ENCODE data around the gene SLC22A12.

The SLC22A12 gene

DNA sequence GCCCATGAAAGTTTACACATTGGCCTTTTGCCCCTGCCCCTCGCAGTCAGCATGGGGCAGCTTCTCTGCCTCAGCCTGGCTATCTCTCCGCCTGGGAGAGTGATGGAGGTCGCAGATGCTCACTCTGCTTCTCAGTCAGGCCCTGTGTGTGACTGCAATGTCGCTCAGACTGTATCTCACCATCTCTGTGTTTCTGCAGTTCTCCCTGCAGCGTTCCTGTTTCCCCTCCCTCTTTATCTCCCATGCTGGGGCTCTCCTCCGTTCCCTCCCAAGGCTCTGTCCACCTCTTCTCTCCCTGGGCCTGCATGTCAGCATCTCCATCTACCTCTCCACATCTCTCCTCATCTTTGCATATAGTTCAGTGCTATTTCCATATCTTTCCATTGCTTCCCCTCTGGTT, 38.1 kb downstream of the SLC22A12 start:
- no peak for DNase-seq

DNA sequence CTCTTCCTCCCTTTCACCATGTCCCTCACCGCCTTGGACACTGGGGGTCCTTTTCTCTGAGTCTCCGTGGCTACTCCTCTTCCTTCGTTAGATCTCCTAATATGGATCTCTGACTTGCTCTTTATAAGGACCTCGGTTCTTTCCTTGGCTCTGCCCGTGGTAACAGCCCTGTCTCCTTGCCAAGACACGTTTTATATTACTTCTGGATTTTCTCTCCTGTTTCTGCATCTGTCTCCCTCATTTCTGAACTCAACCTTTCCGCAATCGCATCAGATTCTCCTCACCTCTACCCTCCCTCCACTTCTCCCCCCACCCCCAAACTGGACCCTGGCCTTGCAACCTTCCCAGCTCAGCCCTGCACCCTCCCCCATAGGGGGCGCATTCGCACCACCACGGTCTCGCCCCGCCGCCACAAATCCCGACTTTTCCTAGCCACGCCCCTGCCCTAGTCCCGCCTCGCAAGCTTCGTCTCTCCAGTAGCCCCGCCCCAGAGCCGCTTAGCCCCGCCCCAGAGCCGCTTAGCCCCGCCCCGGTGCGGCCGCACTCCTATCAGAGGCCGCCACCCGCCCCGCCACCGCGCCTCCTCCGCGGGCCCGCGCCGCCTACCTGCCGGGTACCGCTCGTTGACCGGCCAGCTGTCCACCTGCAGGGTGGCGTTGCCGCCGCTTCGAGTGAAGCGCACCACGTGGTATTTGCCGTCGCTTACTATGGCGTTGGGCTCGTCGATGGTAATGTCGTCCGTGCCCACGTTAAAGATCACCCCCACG, 39.0 kb downstream of the SLC22A12 start:
- DNase-seq: no peak

- DNase-seq: no peak
Observed at GRCh38 chr11:64631675-64632074, 40.7 kb downstream of the SLC22A12 start.

DNA sequence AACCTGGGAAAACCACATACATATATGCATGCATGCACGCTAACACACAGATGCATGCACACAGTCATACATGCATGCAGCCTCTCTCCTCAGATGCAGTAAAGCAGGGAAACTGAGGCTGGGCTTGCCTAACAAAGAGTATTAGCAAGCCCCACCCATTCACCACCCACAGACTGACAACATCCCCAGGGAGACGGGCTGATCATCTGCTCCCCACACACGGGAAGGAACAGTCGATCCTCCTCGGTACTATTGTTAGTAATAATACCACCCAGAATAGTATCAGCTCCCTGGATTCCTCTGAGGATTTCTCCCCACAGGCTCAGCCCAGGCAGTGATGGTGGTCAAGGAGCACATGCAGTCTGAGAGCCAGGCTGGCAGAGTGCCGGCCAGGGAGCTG, 41.2 kb downstream of the SLC22A12 start:
- DNase-seq: no peak

DNA sequence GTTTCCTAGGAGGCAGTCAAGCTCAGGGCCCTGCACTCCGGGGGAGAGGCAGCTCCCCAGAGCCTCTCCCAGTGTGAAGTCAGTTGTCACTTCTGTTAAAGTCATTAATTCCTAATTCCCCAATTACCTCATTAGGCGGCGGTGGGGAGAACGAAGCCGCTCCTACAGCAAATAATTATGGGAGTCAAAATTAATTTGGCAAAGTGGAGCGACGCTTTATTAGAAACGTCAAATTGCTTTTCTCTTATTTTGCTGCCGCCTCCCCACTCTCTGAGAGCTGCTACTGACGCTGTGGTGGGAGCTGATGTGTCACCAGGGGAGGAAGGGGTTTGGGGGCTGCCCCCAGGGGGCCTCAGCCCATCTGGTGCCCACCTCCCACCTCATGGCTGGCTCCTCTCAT, 41.6 kb downstream of the SLC22A12 start:
- no peak for DNase-seq

DNA sequence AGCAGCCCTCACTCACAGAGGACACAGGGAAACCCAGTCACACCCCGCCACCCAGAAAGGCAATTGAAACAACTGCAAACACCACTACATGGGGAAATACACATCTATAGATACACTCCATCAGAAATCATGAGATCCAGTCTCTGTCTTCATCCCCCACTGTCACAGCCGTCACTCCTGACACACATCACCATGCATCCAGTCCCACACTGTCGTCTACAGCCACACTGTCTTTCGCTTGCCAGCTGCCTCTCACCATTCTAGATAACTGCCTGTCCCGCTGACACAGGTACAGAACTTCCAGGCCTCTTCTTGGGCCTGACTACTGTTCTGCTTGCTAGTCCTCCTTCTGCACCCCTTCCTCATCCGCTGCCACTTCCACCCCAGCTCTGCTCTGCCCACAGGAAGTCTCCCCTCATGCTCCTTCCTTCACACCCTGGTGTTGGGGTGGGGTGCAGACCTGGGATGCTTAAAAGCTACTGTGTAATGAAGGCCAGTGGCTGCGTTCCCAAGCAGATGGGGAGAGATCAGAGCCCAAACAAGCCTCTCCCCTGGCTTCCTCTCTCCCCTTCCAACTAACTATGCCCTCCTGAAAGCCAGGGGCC, 42.6 kb downstream of the SLC22A12 start:
- no peak for DNase-seq

- DNase-seq: no peak
Observed at GRCh38 chr11:64637334-64638017, 46.5 kb downstream of the SLC22A12 start.

DNA sequence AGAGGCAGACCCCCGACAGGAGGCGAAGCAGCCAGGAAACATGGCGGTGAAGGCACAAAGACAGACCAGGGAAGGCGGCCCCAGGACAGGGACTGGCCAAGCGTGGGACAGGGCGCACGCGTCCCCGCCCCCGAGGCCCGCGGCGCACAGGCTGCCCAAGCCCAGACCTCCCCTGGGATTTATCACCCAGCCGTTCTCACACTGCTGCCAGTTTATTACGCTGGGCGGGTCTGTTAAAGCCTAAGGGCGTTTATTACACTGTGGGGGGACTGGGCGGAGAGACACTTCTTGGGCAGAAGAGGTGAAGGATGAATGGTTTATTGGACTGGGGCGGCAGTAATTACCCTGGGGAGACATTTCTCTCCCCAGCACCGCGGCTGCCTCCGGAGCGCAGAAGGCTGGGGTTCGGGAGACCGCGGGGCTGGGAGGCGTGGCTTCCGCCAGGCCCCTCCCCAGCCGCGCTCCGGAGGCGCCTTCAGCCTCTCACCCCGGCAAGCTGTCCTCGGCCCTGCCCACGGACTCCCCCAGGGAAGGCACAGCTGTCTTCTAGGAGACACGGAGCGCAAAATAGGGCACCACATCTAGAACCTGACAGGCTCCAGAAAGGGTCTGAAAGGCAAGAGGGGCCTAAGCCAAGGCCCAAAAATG, 47.1 kb downstream of the SLC22A12 start:
- DNase-seq: no peak

DNA sequence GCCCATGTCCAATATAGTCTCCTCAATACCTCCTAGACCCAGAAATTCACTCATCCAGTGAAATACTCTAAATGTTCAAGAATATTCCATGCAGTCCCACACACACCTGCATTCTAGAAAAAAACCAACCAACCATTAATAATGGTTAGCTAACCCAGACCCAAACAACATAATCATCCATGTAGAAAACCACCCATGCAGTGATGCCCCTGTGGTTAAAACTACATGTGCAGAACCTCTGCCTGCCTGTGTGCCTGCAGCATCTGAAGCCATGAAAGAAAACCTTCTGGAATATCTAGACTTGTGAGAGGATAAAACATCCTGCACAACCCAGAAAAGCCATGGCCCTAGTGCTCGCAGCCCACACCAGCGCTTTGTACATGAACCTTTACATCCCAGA, 47.8 kb downstream of the SLC22A12 start:
- no peak for DNase-seq

- DNase-seq: no peak
Observed at GRCh38 chr11:64639885-64640284, 48.9 kb downstream of the SLC22A12 start.

- DNase-seq: no peak
Observed at GRCh38 chr11:64641596-64642417, 50.8 kb downstream of the SLC22A12 start.

DNA sequence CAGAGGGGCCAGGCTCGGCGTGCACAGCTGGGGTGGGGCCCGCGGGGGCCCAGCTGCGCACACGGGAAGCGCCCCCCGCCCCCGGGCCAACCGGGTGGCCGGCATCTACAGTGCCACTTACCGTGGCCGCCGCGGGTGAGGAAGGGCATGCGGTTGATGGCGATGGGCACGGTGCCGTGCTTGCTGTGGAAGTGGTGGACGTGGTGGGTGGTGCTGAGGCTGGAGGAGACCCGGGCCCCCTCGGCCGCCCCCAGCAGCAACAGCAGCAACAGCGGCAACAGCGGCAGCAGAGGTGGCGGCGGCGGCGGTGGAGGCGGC, 51.4 kb downstream of the SLC22A12 start:
- DNase-seq: no peak

DNA sequence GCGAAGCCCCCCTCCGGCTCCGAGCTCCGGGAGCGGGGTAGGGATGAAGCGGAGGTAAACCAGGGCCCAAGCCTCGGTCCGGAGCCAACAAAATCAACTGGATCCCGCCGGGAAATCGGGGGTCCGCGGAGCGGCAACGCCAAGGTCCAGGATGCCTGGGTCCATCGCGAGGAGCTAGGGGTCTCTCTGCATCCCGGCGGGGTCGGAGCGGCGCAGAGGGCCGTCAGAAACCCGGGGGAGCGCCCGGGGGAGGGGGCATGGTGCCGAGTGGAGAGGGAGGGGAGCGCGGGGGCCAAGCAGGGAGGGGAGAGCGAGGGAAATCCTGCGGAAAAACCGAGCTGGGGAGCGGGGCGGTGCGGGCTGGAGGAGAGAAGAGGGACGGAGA, 51.8 kb downstream of the SLC22A12 start:
- DNase-seq: no peak

GRCh38 chr11:64643256-64643881, 52.3 kb downstream of the SLC22A12 start:
- DNase-seq: no peak

DNA sequence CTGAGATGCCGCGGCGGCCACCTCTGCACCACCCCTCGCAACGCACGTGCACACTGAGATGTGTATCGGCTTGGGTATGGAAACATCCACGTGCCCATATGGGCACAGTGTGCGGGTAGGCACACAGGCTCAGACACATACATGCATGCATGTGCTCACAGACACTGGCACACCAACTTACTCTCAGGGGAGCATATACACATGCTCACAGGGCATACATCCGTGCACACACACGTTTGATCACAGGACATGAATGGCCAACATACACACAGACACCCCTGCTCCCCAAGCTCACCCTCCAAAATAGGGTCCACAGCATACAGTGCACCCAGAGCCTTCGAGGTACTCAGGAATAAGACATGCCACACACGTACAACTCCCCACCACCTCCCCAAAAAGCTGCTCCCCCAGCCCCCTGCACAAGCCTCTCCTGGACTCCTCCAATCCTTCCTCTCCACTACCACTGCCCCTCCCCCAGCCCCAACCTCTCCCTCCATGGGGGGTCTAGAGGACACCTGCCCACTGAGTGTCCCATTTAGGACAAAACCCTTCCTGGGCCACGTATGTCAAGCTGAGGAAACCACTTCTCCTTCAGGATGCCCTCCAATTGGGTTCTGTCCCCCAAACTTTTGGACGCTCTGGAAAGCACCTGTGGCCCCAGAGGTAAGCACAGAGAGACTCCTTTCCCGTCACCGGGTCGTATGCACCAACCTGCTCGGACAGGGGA, 53.1 kb downstream of the SLC22A12 start:
- no peak for DNase-seq

- peak; percentile 14 for DNase-seq
Observed at GRCh38 chr11:64644647-64645275, 53.7 kb downstream of the SLC22A12 start.

DNA sequence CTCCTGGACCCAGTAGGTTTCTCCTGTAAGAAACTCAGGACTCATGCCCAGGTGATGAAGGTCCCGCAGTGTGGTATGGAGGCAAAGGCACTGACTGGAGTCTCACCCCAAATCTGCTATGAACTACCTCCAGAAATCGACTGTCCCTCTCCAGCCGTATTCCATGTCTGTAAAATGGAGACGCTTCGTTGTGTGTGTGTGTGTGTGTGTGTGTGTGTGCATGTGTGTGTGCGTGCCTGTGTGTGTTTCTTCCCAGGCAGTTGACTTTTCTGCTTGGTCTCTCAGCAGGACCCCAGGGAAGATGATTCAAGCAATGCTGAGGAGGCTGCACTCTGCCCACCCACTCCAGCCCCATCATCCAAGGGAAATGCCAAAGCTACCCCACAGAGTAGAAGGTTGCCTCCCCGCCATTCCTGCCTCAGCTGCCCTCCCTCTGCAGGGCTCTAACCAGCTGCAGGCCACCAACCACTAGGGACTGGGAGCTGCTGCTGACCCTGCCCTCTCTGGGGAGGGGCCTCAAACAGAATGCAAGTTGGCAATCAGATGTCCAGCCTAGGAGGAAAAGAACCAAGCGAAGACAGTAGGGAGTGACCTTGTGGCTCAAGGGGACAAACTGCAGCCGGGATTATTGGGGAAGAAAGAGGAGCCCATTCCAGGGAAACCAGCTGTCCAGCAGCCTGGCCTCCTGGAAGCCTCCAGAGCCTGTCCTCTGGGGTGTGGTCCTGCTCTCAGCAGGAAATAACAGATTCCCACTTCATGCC, 56.2 kb downstream of the SLC22A12 start:
- DNase-seq: no peak

DNA sequence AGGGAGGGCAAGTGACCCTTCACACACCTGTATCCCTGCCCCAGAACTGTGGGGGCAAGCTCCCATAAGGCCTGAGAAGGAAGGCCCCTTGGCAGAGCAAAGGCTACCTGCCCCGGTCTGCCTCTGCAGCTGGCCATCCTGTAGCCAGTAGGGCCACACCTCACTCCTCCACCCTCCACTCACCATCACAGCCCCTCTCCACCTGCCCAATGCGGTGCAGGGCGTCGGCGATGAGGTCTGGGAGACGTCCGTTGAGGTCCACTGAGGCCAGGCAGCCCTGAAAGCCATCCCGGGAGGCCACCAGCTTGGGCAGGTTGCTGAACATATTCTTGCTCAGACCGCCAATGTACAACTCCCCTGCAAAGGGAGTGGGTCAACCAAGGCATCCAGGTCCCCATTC, 57.5 kb downstream of the SLC22A12 start:
- DNase-seq: no peak

DNA sequence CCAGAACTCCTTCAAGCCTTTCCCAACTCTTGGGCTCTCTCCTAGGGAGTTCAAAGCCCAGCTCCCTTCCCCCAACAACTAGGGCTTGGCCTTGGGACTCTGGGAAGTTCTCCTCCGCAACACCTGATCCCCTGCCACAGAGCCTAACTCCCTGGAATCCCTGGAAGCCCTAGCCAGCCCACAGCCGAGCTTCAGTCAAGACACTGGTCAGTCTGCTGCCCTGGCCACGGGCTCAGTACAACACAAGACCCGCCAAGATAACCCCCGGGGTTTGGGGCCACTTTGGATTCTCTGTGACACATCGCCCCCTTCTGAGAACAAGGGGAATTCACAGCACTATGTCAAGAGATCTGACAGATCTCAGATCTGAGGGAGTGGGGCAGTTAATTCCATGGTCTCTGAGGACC, 58.3 kb downstream of the SLC22A12 start:
- peak; percentile 45 for DNase-seq

GRCh38 chr11:64650923-64651523, 60.0 kb downstream of the SLC22A12 start:
- peak; percentile 41 for DNase-seq

Data from hematopoietic multipotent progenitor cell treated with erythropoietin and hydrocortisone succinate and interleukin-3 and kit ligand, for 8 days (in vitro differentiated cells).